GM18907 (cell line): ENCODE measurements around the gene PPP6R1.
"Not testable (repeated sequence)": the region's sequence is repeated elsewhere in the genome, so short reads cannot be mapped to it uniquely, and the experiment has no call there.

Experiments used
- ATAC-seq: cut with Tn5 transposase; IDR thresholded peaks from one replicate; pipeline ENCODE4 v1.9.1; 2021; ENCODE audit warnings: mild to moderate bottlenecking, moderate library complexity; ENCODE audit not compliant: unreplicated experiment

Gene PPP6R1

DNA sequence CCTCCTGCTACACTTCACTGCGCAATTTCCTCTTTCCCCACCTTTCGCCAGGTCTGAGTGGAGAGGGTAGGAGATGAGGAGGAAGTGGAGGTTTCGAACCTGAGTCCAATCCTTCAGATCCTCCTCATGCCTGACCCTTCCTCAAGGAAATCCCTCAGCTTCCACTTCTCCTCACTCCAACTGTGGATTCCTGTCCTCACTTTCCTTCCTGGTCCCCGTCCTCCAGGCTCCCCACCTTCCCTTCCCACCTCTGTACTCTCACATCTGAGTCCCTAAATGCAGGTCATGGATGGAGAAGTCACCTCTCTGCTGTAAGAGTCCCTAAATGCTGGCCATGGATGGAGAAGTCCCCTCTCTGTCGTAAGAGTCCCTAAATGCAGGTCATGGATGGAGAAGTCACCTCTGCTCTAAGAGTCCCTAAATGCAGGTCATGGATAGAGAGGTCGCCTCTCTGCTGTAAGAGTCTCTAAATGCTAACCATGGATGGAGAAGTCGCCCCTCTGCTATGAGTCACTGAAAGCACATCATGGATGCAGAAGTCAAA is 33.3 kb downstream of the PPP6R1 start:
- no peak for ATAC-seq

DNA sequence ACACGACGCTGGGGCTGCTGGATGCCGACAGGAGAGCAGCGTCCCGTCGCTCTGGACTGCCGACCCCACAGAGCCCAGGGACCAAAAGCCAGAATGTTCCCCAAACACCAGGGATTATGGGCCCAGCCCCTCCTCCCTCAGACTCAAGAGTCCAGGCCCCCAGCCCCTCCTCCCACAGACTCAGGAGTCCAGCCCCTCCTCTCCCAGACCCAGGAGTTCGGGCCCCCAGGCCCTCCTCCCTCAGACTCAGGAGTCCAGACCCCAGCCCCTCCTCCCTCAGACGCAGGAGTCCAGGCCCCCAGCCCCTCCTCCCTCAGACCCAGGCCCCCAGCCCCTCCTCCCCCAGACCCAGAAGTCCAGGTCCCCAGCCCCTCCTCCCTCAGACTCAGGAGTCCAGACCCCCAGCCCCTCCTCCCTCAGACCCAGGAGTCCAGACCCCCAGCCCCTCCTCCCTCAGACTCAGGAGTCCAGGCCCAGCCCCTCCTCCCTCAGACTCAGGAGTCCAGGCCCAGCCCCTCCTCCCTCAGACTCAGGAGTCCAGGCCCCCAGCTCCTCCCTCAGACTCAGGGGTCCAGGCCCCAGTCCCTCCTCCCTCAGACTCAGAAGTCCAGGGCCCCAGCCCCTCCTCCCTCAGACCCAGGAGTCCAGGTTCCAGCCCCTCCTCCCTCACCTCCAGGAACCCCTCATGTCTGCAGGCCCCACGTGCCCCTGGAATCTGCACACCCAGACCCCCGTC is 34.0 kb downstream of the PPP6R1 start:
- not testable (repeated sequence) for ATAC-seq

DNA sequence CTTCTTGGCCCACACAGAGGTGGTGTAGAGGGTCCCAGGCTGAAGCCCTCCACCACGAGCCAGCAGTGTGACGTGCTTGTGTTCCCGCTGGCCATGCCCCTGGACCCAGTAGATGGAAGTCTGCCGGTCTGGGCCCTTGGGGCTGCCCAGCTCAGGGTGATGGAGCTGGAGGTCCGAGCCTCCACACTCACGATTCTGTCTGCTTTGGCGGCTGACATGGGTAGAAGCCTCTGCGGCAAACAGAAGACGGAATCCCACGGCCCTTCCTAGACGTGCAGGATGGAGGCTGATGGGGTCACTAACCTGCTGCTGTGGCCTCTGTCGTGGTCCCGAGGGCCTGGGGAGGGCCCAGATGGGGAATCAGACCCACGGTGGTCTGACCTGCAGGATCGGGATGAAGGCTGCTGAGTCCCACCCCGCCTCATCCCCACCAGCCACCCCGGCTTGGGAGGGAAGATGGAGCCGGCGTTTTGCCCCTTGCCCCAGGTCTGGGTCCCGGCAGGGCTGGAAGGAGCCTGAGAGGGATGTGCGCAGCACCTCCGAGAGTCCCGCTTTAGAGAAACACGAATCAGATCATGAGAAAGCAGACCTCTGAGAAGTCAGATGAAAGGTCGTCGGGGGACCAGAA is 34.7 kb downstream of the PPP6R1 start:
- no peak for ATAC-seq

GRCh38 chr19:55223291-55224037 is 35.4 kb downstream of the PPP6R1 start:
- ATAC-seq = no peak

GRCh38 chr19:55220525-55220924 is 38.3 kb downstream of the PPP6R1 start:
- no peak for ATAC-seq

- ATAC-seq = no peak
Measured at GRCh38 chr19:55216461-55217198, 42.2 kb downstream of the PPP6R1 start.

DNA sequence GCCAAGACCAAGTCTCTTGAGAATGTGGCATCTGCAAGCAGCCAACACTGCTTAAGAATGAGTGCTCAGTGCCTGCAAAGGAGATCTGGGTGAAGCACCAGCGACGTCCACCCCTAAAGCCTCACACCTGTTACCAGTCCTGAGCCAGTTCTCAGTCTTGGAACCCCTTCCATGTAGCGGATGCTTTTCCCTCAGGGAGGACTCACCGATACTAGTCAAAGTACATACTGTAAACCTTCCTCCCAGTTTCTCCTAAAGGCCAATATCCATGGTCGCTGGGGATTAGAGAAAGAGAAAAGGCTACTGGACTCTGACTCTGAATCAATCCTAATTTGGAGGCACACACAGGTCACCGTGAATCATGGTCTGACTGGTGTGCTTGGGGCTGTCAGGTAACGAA is 45.3 kb downstream of the PPP6R1 start:
- ATAC-seq = no peak

GRCh38 chr19:55212447-55212846 is 46.4 kb downstream of the PPP6R1 start:
- no peak for ATAC-seq

DNA sequence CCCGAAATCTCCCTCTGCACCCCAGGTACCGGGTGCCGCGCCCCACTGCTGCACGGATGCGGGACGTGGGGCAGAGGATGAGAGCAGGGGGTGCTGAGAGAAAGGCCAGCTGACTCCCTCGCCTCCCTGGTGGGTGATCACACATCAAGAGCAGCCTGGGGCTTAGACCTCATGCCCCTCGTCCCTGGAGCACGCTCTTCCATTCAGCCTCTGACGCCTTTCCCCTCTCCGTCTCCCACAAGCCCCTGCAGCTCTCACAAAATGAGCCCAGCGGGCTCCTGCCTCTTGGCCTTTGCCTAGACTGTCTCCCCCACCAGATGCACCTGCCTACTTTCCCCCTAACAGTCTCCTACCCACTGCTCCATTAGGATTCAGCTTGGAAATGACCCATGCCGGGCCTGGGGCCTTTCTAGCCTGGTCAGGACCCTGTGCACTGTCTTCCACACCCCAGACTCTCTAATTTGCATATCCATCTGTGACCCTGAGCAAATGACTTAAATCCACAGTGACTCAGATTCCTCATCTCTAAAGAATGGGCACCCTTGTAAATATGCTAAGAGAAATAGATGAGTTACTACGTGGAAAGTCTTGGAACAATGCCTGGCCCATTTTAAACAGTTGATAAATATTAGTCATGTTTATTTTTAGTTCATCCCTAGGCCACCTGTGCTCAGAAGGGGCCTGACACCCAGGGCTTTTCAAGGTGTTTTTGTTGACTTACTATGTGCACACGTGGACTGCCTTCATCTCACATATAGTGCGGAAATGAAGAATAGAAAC is 48.9 kb downstream of the PPP6R1 start:
- no peak for ATAC-seq

- no peak for ATAC-seq
Measured at GRCh38 chr19:55208880-55209692, 49.7 kb downstream of the PPP6R1 start, which contains the start of gene PTPRH. Gene PTPRH, minus strand, starts transcription at chr19:55209501. Its CDS starts 68 bp downstream, at chr19:55209433.

DNA sequence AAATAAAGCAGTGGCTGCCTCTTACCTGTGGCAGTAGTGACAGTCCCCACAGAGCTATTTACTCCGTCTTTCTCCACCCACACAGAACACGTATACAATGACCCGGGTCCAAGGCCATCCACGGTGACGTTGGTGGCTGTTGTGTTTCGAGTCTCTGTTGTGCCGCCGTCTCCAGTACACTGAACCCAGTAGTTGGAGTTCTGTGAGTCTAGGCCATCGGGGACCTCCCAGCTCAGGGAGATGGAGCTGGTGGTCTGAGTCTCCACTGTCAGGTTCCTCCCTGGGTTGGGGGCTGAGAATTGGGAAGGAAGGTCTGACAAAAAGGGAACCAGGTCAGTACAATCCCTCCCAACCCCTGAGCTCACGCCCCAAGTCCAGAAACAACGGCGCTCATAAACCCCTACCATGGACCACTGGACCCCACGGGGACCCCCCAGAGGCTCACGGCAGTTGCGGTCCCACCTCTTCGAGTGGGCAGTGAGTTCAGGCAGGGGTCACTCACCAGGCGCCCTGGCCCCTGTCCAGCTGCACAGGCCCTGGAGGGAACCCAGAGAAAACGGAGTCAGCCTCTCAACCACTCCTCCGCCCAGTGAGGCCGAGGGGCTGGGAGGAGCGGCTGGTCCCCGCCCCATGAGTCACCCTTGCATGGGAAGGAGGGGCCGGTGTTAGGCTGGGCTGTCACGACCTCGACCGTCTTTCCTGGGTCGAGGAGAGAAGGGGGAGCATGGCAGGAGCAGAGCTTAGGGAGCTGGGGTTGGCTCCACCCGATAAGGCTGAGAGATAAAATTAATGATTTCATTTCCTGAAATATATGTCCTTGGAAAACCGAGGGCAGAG is 51.9 kb downstream of the PPP6R1 start:
- ATAC-seq = no peak

DNA sequence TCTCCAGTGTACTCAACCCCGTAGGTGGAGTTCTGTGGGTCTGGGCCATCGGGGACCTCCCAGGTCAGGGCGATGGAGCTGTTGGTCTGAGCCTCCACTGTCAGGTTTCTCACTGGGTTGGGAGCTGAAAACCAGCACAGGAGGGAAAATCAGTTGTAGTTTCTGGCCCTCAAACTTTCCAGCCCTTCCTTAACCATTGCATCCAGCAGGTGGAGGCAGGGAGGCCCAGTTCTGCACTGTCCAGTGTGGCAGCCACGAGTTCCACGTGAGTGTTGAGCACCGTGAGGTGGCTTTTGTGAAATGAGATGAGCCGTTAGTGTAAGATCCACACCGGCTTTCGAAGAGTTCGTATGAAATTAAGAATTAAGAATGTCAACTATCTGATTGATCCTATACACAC is 56.6 kb downstream of the PPP6R1 start:
- ATAC-seq = not testable (repeated sequence)

GRCh38 chr19:55199620-55200204 is 59.1 kb downstream of the PPP6R1 start:
- ATAC-seq = no peak

GRCh38 chr19:55198651-55199050 is 60.2 kb downstream of the PPP6R1 start:
- ATAC-seq = no peak

DNA sequence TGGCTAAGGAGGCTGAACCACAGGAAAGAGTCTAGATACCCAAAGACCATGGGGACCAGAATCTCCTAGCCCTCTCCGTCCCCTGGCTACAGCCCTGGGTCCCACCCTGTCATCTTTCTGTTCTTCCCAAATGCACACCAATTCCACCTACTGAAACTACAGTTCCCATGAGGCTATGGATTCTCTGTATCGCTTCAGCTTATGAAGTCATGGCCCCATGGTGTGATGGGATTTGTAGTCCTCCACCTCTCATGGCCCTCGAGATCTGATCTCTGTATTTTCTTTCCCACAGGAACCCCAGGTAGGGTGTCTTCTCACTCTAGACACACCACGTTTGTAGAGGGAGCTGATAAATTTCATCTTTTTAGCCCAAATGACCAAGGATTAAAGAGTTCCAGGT is 61.3 kb downstream of the PPP6R1 start:
- no peak for ATAC-seq

DNA sequence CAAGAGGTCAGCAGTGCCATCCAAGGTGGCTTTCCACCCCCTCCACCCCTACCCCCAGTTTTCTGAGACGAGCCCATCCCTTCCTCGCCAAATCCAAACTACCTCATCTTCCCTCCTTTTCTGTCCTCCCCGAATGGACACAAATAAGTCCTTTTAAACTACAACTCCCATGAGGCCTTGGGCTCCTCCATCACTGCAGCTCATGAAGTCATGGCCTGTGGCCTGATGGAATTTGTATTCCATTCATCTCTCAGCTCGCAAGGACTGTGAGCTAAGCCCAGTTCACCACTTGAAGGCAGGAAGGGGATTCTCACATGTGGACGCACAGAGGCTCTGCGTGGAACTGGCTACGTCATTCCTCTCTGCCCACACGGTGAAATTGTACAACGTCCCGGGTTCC is 62.0 kb downstream of the PPP6R1 start:
- no peak for ATAC-seq

GRCh38 chr19:55193481-55193880 is 65.3 kb downstream of the PPP6R1 start:
- ATAC-seq = no peak

DNA sequence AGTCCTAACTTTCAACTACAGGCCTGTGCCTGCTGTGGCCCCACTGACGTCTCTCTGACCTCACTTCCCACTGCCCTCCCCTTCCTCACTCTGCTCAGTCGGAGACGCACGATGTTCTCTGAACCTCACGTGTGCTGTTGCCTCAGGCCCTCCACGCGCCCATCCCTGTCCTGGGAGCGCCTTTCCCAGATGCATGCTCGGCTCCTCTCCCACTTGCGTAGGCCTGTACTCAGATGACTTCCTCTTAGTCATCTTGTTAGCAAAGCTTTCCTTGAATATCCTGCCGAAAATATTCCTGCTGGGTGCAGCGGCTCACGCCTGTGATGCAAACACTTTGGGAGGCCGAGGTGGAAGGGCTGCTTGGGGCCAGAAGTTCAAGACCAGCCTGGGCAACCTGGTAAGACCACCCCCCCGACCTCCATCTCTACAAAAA is 69.4 kb downstream of the PPP6R1 start:
- ATAC-seq = no peak
